IPS DF 19.7 (cell line): Measurements from ENCODE around the gene IARS2.
"Not testable (repeated sequence)": the region's sequence is repeated elsewhere in the genome, so short reads cannot be mapped to it uniquely, and the experiment has no call there.

Experiments
- DNase-seq: peaks from one replicate; pipeline ENCODE4 v3.0.0-alpha.2; 2013; ENCODE audit warnings: low read depth, low spot score

Gene IARS2

DNA sequence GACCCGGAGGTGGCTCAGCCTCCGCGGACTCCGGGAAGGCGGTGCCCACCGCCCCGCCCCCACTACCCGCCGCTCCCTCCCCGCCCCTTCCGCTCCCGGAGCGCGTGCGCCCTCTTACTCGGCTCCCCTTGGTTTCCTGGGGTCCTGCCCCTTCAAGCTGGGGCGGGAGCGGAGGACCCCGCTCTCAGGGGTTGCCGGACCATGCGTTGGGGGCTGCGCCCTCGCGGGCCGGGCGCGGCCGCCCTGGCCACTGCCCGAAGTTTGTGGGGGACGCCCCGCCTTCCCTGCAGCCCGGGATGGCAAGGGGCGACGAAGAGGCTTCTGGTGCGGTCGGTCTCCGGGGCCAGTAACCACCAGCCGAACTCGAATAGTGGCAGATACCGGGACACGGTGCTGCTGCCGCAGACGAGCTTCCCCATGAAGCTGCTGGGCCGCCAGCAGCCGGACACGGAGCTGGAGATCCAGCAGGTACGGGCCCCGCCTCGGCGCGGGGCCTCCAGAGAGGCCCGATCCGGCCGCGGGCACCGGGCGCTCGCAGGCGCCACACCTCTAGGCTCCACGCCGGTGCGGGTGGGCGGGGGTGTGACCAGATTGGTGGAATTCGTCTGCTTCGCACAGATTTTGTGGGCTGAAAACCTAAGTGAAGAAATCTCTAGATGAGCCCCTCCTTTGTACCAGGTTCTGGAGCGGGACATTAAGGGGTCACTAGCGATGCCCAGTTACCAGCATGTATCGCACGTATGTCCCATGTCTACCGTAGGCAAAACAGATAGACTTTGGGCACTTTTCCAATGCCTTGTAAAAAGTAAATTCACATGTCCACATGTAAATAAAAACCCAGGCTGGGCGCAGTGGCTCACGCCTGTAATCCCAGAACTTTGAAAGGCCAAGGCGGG, at the start of gene IARS2:
IARS2 (plus strand) TSS at position 117 of the 896 bp plus-strand sequence; CDS start at position 202, 85 bp downstream.
- DNase-seq: peak; percentile 63

DNA sequence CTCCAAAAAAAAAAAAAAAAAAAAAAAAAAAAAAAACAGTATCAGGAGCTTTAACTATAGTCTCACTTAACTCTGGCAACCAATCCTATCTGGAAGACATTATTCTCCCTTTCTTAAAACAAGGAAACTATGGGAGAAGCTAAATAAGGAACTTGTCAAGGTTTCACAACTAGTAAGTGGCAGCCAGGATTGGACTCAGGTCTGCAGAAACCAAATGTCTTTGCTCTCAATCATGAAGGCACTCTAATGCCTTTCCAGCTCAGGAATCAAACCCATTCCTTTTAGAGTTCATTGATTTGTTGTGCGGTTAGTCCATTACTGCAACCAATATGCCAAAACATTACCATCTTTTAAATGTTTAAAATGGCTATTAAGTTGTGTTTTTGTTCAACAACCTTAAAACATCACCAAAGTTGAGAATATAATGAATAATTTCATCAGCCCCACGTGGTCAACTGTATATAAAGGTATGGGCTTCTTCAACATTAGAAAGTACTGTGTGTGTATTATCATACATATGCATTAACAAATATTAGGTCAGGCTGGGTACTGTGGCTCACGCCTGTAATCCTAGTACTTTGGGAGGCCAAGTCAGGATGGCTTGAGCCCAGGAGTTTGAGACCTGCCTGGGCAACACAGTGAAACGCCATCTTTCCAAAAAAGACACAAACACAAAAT, 49.1 kb upstream of the IARS2 start:
- DNase-seq: no peak

DNA sequence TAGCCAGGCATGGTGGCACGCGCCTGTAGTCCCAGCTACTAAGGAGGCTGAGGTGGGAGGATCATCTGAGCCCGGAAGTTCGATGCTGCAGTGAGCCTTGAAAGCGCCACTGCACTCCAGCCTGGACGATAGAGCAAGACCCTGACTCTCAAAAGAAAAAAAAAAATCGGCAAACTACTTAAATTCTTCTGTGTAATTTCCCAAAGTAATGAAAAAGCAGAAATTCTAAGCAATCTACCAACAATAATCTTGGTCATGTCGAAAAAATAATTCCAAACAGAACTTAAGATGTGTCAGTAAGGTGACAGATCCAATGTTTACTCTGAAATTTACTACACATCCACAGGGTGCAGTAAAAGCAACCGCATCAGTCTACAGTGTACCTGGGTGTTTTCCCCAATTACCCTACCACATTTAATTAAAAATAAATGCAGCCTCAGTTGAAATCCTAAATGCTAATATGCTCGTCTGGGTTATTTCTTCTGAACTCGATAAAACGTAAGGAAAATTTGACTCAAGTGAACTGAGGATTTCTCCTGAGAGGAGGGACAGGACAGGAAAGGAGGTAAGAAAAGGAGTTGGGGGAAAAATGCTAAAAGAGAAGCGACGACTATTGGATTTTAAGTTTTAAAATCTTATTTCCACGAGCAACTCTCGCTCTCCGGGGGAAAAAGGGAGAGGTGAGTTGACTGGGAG, 48.4 kb upstream of the IARS2 start:
- DNase-seq: no peak

DNA sequence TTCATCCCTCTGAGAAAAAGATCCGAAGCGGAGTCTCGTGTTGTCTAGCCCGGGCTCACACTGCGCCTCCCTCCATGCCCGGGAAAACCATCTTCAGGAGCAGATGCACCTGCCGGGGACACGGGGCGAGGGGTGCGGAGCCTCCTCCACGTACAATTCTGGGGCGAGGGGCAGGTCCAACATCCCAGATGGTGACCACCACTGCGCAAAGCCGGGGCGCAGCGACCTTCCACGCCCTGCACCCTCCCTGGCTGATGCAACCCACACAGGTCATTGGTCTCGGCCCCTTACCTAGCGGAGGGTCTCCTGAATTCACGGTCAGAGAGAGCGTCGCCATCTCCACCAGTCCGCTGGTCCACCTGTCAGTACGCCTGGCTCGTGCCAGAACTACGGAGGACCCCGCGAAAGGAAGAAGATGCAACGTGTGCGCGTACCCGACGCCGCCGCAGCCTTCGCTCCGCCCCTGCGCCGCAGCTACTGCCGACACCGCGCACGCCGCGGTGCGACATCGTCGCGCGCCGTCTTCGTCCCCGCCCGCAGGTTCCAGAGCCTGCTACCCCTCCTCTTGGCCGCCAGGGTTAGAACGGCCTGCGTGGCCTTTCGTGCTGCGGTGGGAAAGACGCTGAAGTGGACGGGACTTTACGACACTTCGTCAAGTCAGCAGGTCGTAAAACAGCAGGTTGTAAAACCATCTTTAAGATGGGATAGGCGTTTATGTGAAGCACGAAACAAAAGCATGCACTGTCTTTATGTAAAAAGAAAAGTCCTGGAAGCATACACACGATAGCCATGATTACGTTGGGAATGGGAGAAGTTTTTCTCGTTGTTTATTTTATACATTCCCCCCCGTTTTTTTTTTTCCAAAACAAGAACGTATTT, 47.6 kb upstream of the IARS2 start, which contains the start of gene EPRS1:
EPRS1 (minus strand) TSS at position 454 of the 879 bp plus-strand sequence; CDS start at position 337, 117 bp downstream.
- peak; percentile 98 for DNase-seq

DNA sequence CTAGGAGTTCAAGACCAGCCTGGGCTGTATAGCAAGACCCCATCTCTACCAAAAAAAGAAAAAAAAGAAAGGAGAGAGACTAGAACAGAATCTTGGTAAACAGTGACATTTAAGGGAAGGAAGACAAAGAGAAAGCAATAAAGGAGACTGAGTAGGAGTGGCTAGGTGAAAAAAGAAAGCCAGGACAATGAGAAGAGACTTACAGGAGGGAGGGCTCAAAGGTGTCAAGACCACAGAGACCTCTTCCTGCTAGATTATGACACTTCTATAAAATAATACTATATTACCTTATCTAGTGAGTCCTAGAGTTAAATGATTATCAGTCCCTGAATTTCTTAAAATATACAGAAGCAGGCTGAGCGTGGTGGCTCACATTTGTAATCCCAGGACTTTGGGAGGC, 37.6 kb upstream of the IARS2 start:
- no peak for DNase-seq

DNA sequence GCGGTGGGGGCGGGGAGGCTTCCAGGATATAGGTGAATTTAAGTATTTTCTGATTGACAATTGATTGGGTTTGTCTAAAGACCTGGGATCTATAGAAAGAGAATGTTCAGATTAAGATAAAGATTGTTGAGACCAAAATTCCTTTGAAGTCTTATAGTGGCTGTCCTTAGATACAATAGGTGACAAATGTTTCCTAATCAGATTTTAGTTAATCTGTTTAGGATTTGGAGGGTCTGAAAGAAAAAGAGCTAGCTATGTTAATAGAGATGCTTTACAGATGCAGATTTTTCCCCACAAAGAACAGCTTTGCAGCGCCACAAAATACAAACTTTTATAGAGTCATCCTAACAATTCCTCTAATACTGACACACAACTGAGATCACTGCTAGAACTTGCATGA, 33.1 kb upstream of the IARS2 start:
- no peak for DNase-seq

DNA sequence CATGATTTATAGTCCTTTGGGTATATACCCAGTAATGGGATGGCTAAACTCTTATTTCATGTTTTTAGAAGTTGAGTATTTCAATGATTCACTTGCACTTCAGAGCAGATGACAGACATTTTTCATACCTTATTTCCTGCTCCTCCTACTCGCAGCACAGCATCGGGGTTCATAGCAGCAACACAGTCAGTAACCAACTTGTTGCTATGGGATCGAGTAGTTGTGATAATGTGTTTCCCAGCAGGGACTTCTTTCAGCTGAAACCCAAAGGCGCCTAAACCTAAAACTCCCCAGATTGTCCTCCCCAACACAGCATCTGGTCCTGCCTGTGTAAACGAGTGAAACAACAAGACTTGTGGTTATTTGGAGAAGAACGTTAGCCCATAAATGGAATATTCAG, 31.3 kb upstream of the IARS2 start:
- no peak for DNase-seq

DNA sequence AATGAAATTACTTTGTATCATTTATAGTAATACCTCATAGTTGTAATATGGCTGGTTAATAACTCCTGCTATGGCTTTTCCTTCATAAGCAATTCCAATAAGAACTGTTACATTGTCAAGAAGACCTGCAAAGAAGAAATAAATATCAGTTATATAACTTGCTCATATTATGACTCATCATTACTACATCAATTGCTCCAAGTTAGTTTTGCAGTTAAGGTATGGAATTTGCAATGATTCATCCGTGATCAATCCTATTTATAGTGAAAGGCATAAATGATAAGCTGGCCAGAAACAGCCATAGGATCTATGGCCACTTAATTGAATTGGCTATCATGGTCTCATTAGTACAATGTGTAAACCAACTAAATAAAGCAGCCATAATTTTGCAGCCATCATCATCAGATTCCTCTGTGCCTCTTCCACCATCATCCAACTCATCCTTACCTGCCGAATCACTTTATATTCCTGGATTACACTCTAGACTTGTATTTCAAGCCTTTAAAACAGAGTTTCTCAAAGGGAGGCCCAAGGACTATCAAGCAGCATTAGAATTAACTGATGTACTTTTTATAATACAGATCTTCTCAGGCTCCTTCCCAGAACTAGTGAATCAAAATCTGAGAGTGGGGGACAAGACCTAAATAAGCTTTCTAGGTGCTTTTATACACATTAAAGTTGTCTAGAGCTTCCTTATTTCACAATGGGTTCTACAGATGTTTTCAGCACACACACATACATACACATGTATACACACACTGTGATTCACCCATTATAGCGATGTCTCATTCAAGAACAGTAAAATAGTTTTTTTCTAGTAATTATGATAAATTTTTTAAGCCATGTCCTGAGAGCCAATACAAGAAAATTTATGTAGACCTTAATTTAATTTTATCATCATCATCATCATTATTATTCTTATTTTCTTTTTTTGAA, 26.4 kb upstream of the IARS2 start:
- no peak for DNase-seq

DNA sequence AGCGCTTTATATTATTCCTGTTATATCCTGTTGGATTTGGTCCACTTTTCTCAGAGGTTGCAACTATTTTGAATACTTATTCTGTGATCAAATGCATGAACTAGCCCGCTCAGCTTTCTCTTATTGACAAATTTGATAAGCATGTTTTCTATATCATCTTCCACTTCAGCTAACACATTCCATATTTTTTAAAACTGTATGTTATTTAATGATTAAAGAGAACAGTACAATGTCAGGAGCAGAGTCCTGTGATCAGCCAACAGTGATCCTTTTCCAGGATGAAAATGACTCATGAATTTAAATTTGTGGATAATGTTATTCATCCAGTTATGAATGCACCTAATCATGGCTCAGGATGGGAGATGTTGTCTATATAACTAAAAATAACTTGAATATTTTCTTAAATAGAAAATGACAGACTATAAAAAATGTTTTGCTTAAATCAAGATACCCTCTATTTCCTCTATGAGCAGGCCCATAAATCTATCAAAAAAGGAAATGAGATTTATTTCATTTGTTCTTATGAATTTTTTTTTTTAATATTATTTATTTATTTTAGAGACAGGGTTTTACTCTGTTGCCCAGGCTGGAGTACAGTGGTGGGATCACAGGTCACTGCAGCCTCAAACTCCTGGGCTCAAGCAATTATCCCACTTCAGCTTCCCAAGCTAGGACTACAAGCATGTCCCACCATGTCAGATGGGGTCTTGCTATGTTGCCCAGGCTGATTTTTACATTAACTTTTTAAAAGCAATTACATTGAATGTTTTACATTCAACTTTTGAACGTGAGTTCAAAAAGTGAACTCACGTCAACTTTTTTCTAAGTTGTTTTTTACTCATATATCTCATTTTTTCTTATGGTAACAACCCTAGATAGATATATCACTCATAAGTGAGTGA, 16.8 kb upstream of the IARS2 start:
- no peak for DNase-seq

DNA sequence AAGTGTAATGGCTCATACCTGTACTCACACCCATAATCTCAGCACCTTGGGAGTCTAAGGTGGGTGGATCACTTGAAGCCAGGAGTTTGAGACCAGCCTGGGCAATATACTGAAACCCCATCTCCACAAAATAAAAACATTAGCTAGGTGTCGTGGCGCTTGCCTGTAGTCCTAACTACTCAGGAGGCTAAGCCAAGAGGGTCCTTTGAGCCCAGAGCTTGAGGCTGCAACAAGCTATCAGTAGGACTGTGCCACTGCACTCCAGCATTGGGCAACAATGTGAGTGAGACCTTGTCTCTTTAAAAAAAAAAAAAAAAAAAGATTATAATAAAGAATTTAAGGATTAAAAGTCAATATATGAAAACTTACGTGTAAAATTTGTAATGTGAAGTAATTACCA, 16.0 kb upstream of the IARS2 start:
- DNase-seq: no peak

DNA sequence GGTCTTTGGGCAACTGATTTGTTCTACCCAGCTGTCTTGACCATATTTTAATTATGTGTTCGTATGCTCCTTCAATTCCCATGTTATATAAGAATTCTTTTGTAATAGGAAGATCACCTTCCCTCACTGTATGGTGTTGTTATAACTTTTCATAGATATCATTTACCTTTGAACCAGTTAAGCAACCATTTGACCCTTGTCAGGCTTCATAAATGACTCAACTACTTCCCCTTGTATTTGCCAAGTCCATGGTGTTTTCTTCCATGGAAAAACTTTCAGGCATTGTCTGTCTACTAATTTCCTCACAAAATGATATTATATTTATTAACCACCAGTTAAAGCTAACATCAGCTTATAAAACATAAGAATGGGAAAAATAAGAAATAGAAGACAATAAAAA, 9.5 kb upstream of the IARS2 start:
- no peak for DNase-seq

DNA sequence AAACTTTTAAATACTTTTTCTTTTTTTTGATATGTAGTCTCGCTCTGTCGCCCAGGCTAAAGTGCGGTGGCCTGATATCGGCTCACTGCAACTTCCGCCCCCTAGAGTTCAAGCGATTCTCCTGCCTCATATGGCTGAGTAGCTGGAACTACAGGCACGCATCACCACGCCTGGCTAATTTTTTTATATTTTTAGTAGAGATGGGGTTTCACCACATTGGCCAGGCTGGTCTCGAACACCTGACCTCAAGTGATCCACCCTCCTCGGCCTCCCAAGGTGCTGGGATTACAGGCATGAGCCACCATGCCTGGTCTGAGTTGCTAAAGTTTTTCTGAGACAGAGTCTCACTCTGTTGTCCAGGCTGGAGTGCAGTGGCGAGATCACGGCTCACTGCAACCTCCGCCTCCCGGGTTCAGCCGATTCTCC, 7.7 kb upstream of the IARS2 start:
- not testable (repeated sequence) for DNase-seq

DNA sequence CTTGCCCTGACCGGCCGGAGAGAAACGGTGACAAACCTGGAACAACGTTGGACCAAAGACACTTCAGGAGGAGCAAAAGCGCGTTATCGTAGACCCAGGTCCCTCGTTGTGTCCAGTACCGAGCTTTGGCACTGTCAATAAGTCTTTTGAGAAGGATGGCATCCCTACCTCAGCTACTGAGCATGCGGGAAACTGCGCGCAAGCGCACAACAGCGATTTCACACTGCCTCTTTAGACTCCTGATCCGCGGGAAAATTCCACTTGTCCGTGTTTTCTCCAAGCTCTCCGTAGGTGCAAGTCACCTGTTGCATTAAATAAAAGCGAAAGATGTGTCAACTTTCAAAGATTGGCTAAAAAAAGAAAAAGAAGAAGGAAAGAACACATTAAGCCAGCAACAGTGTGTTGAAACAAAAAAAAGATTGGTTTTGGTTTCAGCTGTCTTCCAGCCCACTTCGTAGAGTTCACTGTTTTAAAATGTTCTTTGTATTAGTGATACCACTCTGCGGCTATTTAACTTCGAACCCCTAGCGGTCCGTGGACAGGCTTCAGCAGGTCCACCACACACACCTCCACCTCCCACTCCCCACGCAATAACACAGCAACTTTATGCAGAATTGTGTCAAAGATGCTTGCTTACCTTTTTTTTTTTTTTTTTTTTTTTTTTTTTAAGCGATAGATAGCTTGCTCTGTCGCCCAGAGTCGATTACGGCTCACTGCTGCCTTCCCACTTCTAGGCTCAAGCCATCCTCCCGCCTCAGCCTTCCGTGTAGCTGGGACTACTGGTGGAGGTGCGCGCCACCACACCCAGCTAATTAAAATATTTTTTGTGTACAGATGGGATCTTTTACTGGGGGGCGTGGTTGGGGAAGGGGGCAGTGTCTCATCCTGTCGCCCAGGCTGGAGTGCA, 4.0 kb upstream of the IARS2 start, which contains the start of gene BPNT1:
BPNT1 (minus strand) TSS at position 139 of the 907 bp plus-strand sequence. CDS start 9,942 bp downstream, outside the sequence.
- peak; percentile 83 for DNase-seq

DNA sequence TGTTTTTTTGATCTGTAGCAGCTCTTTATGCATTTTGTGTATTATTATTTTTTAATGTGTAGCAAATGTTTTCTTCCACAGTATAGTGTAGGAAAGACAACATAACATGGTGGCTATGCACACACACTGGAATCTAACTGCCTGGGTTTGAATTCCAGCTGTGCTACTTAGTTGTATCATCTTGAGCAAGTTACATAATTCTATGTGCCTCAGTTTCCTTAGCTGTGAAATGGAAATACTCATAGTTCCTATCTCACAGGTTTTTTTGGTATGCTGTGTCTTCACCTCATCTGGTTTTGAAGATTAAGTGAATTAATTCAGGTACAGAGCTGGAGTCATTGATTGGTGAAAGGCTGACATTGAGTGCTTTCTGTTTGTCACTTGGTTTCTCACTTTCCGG, 1.2 kb upstream of the IARS2 start:
- no peak for DNase-seq

DNA sequence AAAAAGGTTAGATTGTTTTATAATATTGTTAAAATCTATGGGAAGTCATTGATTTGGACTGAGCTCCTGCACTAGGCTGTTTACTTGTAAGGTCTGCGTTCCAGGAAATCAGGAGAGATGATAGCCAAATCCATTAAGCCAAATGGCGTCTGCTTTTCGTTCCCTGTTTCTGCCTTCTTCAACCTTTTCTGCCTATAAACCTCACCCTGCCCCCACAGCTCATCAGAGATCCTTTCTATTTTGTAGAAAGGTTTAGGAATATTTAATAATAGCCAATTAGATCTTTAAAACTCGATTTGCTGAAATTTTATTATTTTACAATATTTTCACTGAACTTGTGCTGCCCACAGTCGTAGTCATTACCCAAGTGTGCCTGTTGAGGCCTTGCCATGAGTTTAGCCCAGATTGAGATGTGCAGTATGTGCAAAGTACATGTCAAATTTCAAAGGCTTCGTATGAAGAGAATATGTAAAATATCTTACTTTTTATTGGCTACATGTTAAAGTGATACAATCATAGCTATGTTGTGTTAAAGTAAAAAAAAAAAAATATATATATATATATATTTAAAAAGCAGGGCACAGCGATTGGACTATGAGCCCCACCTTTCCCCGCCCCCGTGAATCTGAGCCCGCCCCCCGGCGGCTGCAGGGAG, 444 bp upstream of the IARS2 start:
- no peak for DNase-seq

DNA sequence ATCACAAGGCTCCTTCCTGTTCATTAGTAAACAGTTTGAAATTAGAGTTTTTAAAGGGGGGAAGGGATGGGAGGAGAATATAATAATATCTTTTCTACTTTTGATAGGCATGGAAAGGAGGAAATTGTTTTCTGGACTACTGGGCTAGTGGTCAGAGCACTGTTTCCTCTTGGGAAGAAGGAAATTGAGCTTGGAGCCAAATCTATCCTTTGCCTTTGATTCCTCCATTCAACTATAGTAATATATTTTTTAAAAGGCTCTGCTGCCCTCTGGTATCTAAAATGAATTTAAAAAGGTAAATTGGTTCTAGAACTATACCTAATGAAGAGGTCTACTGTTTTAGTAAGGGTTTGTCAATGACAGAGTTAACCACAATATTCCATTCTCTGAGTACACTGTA, 5.9 kb downstream of the IARS2 start:
- DNase-seq: no peak

DNA sequence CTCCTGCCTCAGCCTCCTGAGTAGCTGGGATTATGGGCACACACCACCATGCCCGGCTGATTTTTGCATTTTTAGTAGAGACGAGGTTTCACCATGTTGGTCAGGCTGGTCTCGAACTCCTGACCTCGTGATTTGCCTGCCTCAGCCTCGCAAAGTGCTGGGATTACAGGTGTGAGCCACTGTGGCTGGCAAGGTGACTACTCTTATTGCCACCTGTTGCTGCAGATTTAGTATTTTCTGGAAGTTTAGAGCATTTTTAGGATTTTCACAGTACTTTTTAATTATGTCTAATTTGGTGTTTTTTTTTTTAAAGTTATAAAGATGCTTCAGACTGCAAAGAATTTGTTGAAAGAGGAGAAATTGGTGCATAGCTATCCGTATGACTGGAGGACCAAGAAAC, 16.5 kb downstream of the IARS2 start:
- not testable (repeated sequence) for DNase-seq
